HepG2 (cell line): ENCODE measurements around the gene PSMD2. TPM values are rescaled to one million over a fixed set of nuclear protein-coding genes. Genes with fewer than 3 reads are reported as not detected.
A peak's percentile ranks its signal among the peaks of the same experiment; 100 is the strongest.

ENCODE experiments used
- ADNP ChIP-seq: sonication (generic); formaldehyde crosslinking; IDR thresholded peaks from 2 replicates; pipeline ENCODE4 v1.4.0; 2020; ENCODE audit warnings: missing genetic modification reagents
- ARID4A ChIP-seq: sonication (generic); formaldehyde crosslinking; IDR thresholded peaks from 2 replicates; pipeline ENCODE4 v1.5.0; 2020; ENCODE audit warnings: mild to moderate bottlenecking, missing genetic modification reagents, borderline replicate concordance
- FOXJ3 ChIP-seq: sonication (generic); formaldehyde crosslinking; IDR thresholded peaks from 2 replicates; pipeline ENCODE4 v1.4.0; 2020; ENCODE audit warnings: missing genetic modification reagents, mild to moderate bottlenecking, borderline replicate concordance
- HDAC6 ChIP-seq: fragments of 200-600 bp; sonication (generic); IDR thresholded peaks from 2 replicates; pipeline ENCODE4 v1.7.0; 2017; ENCODE audit warnings: mild to moderate bottlenecking, antibody characterized with exemption, low read length, low read depth
- HOMEZ ChIP-seq: IDR thresholded peaks from 2 replicates; pipeline ENCODE4 v1.6.1; 2016; ENCODE audit warnings: low read depth
- KLF16 ChIP-seq, 2 experiments: sonication (generic) in 1 of 2; formaldehyde crosslinking in 1 of 2; IDR thresholded peaks; 2 replicates each; pipeline versions ENCODE4 v1.6.1 to v1.8.0; 2016 to 2023; ENCODE audit warnings: missing genetic modification reagents in 2 of 2, missing compliant biosample characterization in 1 of 2
- KMT2B ChIP-seq: IDR thresholded peaks from 2 replicates; pipeline ENCODE4 v1.6.1; 2016; ENCODE audit warnings: missing genetic modification reagents, missing compliant biosample characterization
- MAX ChIP-seq: IDR thresholded peaks from 2 replicates; pipeline ENCODE4 v1.6.1; 2012; ENCODE audit warnings: inconsistent platforms
- ONECUT2 ChIP-seq: sonication (generic); formaldehyde crosslinking; IDR thresholded peaks from 2 replicates; pipeline ENCODE4 v1.4.0; 2020; ENCODE audit warnings: missing genetic modification reagents
- PCBP1 ChIP-seq: fragments of 200-400 bp; formaldehyde crosslinking; IDR thresholded peaks from 2 replicates; pipeline ENCODE4 v1.6.1; 2017; ENCODE audit warnings: mild to moderate bottlenecking, low read depth, low read length, borderline replicate concordance
- SETDB1 ChIP-seq: sonication (generic); formaldehyde crosslinking; IDR thresholded peaks from 2 replicates; pipeline ENCODE4 v1.5.1; 2020; ENCODE audit warnings: missing genetic modification reagents, mild to moderate bottlenecking, borderline replicate concordance
- SP5 ChIP-seq: IDR thresholded peaks from 2 replicates; pipeline ENCODE4 v1.6.1; 2016; ENCODE audit warnings: low read depth, borderline replicate concordance
- U2AF1 ChIP-seq: fragments of 200-400 bp; formaldehyde crosslinking; optimal IDR thresholded peaks from 2 replicates; pipeline ENCODE3; 2017; ENCODE audit warnings: mild to moderate bottlenecking, low read depth, low read length
- ZNF225 ChIP-seq: sonication (generic); formaldehyde crosslinking; IDR thresholded peaks from 2 replicates; pipeline ENCODE4 v1.4.0; 2020; ENCODE audit warnings: mild to moderate bottlenecking, missing genetic modification reagents
- ZNF263 ChIP-seq: sonication (generic); formaldehyde crosslinking; IDR thresholded peaks from 2 replicates; pipeline ENCODE4 v1.4.0; 2020; ENCODE audit warnings: missing genetic modification reagents
- ZNF639 ChIP-seq: conservative IDR thresholded peaks from 2 replicates; pipeline ENCODE4 v1.6.1; 2018; ENCODE audit warnings: missing genetic modification reagents
- ZNF878 ChIP-seq: sonication (generic); formaldehyde crosslinking; IDR thresholded peaks from 2 replicates; pipeline ENCODE4 v1.8.1; 2023; ENCODE audit warnings: mild to moderate bottlenecking, missing genetic modification reagents, moderate library complexity
- polyA plus RNA-seq, 8 experiments: library from polyadenylated mRNA; depleted of rRNA in 3 of 8; stranded (reverse) in 7 of 8; unstranded in 1 of 8; fragments of >200 nt; fragmentation: Illumina TruSeq in 4 of 8; extraction: Trizol in 4 of 8; gene quantifications; 2 replicates each; pipeline versions ENCODE4 v1.2.1 to v1.2.3, GENCODE V29; 2011 to 2016; ENCODE audit warnings: low read depth in 4 of 8, missing spikeins in 1 of 8, mixed read lengths in 1 of 8; ENCODE audit not compliant: insufficient read depth in 1 of 8
- total RNA-seq, 5 experiments: library from RNA; depleted of rRNA; stranded (reverse); fragments of >200 nt; fragmentation: Illumina TruSeq; extraction: Trizol; gene quantifications; 2 replicates each; pipeline ENCODE4 v1.2.3, GENCODE V29; 2016; ENCODE audit warnings: low read depth in 1 of 5

Gene PSMD2
- total and polyA plus RNA-seq, 2 of the 13 experiments (the other 11 are each of a cell fraction or from before 2014, with no cell fraction given) = 125 to 200 TPM

- TF ChIP-seq ZNF639 (CRISPR knock-in tag) = peak; percentile 93
- TF ChIP-seq ADNP (CRISPR knock-in tag) = no peak
- TF ChIP-seq KLF16 (CRISPR knock-in tag; IDR thresholded peaks at IDR 0.05) = no peak; a peak in 1 of 4 replicates
- peak; percentile 72; the same call in 1 of the 2 replicates for TF ChIP-seq SP5 (CRISPR knock-in tag)
- no peak for TF ChIP-seq ZNF878 (CRISPR knock-in tag)
- peak; percentile 29; the same call in 1 of the 2 replicates for TF ChIP-seq ZNF225
- no peak for TF ChIP-seq SETDB1 (CRISPR knock-in tag)
- no peak for TF ChIP-seq U2AF1
- no peak for TF ChIP-seq PCBP1
- peak; percentile 88; the same call in 1 of the 2 replicates for TF ChIP-seq ARID4A (CRISPR knock-in tag)
- TF ChIP-seq HOMEZ = peak; percentile 33; the same call in 1 of the 2 replicates
- TF ChIP-seq ZNF263 = 0 out of 2 replicates have a peak, but pooled peaks have one; percentile 16
- no peak for TF ChIP-seq FOXJ3 (CRISPR knock-in tag)
- TF ChIP-seq ONECUT2 (CRISPR knock-in tag) = no peak
- no peak for TF ChIP-seq HDAC6
- peak; percentile 13; the same call in 1 of the 2 replicates for TF ChIP-seq MAX
- no peak; the same call in 1 of the 2 replicates for TF ChIP-seq KMT2B (CRISPR knock-in tag)
Observed at GRCh38 chr3:184298759-184299487, at the start of gene PSMD2 (continued).
